IMR-90 (cell line): ENCODE measurements around the gene GRAMD1A.

ENCODE experiments used
- BHLHE40 ChIP-seq: fragments of 150-350 bp; IDR thresholded peaks from 2 replicates; pipeline ENCODE4 v1.6.1; 2016; ENCODE audit warnings: mild to moderate bottlenecking, low read depth, low read length
- CEBPB ChIP-seq: IDR thresholded peaks from 2 replicates; pipeline ENCODE4 v1.6.1; 2012; ENCODE audit warnings: low read depth, low read length, improper control_type of control experiment
- MAFK ChIP-seq: IDR thresholded peaks from 2 replicates; pipeline ENCODE4 v1.6.1; 2012; ENCODE audit warnings: low read depth, low read length, improper control_type of control experiment
- MXI1 ChIP-seq: IDR thresholded peaks from 2 replicates; pipeline ENCODE4 v1.6.1; 2012; ENCODE audit warnings: low read depth, mild to moderate bottlenecking, low read length, moderate library complexity, borderline replicate concordance
- NFE2L2 ChIP-seq: fragments of 150-350 bp; IDR thresholded peaks from 2 replicates; pipeline ENCODE4 v1.6.1; 2016; ENCODE audit warnings: low read depth, mild to moderate bottlenecking, low read length
- POLR2A ChIP-seq: IDR thresholded peaks from 2 replicates; pipeline ENCODE4 v1.6.1; 2012; ENCODE audit warnings: mild to moderate bottlenecking, low read depth, low read length
- RAD21 ChIP-seq: IDR thresholded peaks from 2 replicates; pipeline ENCODE4 v1.6.1; 2012; ENCODE audit warnings: low read length, improper control_type of control experiment
- RCOR1 ChIP-seq: IDR thresholded peaks from 2 replicates; pipeline ENCODE4 v1.6.1; 2012; ENCODE audit warnings: mild to moderate bottlenecking, low read length, improper control_type of control experiment; ENCODE audit not compliant: insufficient replicate concordance
- RFX5 ChIP-seq: IDR thresholded peaks from 2 replicates; pipeline ENCODE4 v1.8.0; 2012; ENCODE audit warnings: low read depth, mild to moderate bottlenecking, low read length, moderate library complexity
- SMC3 ChIP-seq: fragments of 150-350 bp; IDR thresholded peaks from 2 replicates; pipeline ENCODE4 v1.6.1; 2016; ENCODE audit warnings: low read depth, mild to moderate bottlenecking, antibody characterized with exemption, low read length, moderate library complexity
- TF ChIP-seq, protein P1 (sequence below): conservative IDR thresholded peaks from 2 replicates; pipeline ENCODE4 v1.5.1; 2012; ENCODE audit warnings: mild to moderate bottlenecking, low read depth, low read length, improper control_type of control experiment
- TF ChIP-seq, protein P2 (sequence below): fragments of 150-350 bp; IDR thresholded peaks from 2 replicates; pipeline ENCODE4 v1.6.1; 2017; ENCODE audit warnings: mild to moderate bottlenecking, antibody characterized with exemption, low read length, low read depth
- TF ChIP-seq, protein P3 (sequence below): fragments of 150-350 bp; IDR thresholded peaks from 2 replicates; pipeline ENCODE4 v1.6.1; 2016; ENCODE audit warnings: low read depth, mild to moderate bottlenecking, low read length, moderate library complexity, borderline replicate concordance

DNA sequence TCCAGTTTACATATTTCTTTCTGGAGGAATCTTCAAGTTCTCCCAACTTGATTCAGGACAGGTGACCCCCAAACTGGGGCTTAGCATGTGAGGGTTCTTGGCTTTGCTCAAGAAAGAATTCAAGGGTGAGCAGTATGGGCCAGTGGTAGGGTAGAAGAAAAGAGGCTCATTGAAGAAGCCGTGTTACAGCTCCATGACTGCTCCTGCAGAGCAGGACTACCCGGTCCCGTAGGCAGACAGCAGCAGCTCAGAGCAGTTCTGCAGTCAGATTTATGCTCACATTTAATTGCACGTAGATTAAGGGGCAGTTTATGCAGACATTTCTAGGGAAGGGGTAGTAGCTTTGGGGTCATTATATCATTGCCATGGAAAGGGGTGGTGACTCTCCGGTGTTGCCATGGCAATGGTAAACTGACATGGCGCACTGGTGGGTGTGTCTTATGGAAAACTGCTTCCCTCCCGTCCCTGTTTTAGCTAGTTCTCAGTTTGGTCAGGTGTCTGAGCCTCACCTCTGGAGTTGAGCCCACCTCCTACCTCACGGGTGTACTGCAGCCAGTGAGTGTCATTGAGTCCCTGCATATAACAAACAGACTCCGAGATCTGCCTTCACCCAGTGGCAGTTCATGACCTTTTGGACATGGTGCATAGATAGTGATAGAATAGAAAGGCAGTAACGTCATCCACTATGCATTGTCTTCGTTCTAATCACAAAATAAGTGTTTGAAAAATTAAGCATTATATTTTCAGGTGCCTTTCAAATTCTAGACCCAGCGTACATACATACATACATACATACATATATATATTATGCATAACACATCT, 20.1 kb upstream of the GRAMD1A start:
- TF ChIP-seq, protein P1, sequence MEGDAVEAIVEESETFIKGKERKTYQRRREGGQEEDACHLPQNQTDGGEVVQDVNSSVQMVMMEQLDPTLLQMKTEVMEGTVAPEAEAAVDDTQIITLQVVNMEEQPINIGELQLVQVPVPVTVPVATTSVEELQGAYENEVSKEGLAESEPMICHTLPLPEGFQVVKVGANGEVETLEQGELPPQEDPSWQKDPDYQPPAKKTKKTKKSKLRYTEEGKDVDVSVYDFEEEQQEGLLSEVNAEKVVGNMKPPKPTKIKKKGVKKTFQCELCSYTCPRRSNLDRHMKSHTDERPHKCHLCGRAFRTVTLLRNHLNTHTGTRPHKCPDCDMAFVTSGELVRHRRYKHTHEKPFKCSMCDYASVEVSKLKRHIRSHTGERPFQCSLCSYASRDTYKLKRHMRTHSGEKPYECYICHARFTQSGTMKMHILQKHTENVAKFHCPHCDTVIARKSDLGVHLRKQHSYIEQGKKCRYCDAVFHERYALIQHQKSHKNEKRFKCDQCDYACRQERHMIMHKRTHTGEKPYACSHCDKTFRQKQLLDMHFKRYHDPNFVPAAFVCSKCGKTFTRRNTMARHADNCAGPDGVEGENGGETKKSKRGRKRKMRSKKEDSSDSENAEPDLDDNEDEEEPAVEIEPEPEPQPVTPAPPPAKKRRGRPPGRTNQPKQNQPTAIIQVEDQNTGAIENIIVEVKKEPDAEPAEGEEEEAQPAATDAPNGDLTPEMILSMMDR, result no peak
- TF ChIP-seq MXI1 (no peak), POLR2A (no peak), RFX5 (no peak), RAD21 (no peak), CEBPB (no peak), BHLHE40 (no peak), MAFK (no peak), NFE2L2 (no peak), RCOR1 (no peak), SMC3 (no peak)
- TF ChIP-seq, protein P2, sequence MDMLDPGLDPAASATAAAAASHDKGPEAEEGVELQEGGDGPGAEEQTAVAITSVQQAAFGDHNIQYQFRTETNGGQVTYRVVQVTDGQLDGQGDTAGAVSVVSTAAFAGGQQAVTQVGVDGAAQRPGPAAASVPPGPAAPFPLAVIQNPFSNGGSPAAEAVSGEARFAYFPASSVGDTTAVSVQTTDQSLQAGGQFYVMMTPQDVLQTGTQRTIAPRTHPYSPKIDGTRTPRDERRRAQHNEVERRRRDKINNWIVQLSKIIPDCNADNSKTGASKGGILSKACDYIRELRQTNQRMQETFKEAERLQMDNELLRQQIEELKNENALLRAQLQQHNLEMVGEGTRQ, result no peak
- TF ChIP-seq, protein P3, sequence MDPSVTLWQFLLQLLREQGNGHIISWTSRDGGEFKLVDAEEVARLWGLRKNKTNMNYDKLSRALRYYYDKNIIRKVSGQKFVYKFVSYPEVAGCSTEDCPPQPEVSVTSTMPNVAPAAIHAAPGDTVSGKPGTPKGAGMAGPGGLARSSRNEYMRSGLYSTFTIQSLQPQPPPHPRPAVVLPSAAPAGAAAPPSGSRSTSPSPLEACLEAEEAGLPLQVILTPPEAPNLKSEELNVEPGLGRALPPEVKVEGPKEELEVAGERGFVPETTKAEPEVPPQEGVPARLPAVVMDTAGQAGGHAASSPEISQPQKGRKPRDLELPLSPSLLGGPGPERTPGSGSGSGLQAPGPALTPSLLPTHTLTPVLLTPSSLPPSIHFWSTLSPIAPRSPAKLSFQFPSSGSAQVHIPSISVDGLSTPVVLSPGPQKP, result no peak
